GM06990 (cell line): ENCODE measurements around the gene KLF13.

Source experiments
- DNase-seq: peaks from one replicate; pipeline ENCODE4 v3.0.0-alpha.2; 2011; ENCODE audit not compliant: insufficient read length; ENCODE audit errors: extremely low read depth
- H3K27me3 ChIP-seq: replicated peaks from 2 replicates; pipeline ENCODE4 v1.6.0; 2011; ENCODE audit warnings: low read length; ENCODE audit not compliant: control insufficient read depth, insufficient read depth
- H3K36me3 ChIP-seq: 2 replicates; pipeline ENCODE4 v1.5.1; 2011; ENCODE audit warnings: low read length; ENCODE audit not compliant: control insufficient read depth, insufficient read depth
- H3K4me3 ChIP-seq: replicated peaks from 2 replicates; pipeline ENCODE4 v1.5.1; 2011; ENCODE audit warnings: low read depth, mild to moderate bottlenecking, control low read depth, low read length
- TF ChIP-seq, protein P1 (sequence below): IDR thresholded peaks from 2 replicates; pipeline ENCODE4 v1.5.1; 2011; ENCODE audit warnings: low read length, control low read depth, mild to moderate bottlenecking, inconsistent platforms; ENCODE audit not compliant: insufficient read depth, poor library complexity, severe bottlenecking

Gene KLF13

DNA sequence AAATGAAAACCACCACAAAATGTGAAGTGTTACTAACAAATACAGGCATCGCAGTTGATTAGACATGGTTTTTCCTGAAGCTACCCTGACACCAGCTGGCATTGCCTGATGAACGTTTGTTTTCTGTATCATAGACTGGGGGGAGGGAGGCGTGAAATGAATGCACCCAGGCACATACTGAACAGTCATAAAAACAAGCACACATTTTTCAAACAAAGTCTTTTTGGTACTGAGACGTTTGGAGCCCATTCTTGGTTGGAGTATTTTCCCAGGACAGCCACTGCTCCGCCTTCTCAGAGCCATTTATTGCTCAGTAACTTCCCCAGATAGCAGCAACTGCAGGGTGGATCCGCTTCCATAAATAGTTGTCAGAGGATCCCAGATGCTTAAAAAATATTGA lies 52.4 kb downstream of the KLF13 start:
- TF ChIP-seq, protein P1, sequence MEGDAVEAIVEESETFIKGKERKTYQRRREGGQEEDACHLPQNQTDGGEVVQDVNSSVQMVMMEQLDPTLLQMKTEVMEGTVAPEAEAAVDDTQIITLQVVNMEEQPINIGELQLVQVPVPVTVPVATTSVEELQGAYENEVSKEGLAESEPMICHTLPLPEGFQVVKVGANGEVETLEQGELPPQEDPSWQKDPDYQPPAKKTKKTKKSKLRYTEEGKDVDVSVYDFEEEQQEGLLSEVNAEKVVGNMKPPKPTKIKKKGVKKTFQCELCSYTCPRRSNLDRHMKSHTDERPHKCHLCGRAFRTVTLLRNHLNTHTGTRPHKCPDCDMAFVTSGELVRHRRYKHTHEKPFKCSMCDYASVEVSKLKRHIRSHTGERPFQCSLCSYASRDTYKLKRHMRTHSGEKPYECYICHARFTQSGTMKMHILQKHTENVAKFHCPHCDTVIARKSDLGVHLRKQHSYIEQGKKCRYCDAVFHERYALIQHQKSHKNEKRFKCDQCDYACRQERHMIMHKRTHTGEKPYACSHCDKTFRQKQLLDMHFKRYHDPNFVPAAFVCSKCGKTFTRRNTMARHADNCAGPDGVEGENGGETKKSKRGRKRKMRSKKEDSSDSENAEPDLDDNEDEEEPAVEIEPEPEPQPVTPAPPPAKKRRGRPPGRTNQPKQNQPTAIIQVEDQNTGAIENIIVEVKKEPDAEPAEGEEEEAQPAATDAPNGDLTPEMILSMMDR, result no peak
- Histone ChIP-seq H3K27me3 (no peaks in the 10 kb centered on the region), H3K4me3 (no peak overlapping the region), H3K36me3 (peaks cover 8% of the 10 kb centered on the region)
- DNase-seq, result no peak

DNA sequence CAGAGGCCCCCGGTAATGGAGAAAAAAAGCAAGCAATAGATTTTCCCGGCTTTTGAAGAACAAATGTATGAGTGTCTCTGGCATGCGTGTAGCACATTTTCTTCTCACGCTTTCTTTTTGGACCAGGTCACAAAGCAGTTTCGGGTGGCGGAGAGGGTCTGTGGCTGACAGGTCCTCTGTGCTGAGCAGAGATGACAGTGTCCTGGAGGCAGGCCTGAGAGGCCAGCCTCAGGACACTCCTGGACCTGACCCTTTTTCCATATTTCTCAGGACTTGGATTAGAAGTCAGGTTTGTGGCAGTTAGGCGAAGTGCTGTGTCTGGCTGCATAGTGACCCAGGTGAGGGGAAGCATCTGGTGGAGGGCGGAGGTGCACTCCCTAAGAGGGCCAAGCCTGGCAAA lies 52.9 kb downstream of the KLF13 start:
- H3K27me3 ChIP-seq, result no peaks in the 10 kb centered on the region
- peaks cover 6% of the 10 kb centered on the region for H3K36me3 ChIP-seq
- DNase-seq, result no peak
- H3K4me3 ChIP-seq, result no peak overlapping the region
- TF ChIP-seq, protein P1, result no peak

DNA sequence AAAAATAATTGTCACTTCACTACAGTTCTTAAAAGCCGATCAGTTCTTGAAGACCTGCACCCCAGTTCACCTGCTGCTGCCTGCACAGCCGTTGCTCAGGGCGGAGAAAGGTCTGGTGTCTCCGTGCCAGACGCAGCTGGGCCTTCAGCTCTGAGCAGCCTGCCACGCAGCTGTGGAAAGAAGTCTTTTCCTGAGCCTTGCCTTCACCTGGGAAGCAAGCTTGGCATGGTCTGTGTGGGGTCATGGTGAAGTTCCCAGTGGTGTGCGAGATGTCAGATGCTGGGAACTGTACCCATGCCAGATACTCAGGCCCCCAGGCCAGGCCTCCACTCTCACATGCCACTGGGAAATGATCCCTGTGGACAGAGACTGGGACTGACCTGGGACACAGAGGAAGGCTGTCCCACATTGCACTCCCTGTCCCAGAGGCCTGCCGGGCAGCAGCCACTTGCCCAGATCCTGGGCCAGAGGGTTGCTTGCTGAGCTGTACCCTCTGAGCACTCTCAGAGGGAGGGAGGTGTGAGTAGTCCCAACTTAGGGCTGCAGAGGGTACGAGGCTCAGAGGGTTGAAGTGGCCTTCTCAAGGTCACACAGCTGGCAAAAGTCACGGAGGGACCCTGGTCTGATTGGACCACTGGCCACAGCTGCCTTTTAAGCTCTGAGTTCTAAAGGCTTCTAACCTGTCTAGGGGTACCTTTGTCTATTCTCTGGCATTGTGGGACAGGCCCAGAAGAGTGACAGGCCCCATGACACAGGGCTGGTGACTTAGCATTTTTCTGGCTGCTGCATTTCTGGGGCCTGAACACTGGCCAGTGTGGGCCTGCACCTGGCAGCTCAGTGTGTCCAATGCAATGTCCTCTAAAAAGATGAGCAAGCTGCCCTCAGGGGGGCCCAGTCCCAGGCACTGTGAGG lies 55.4 kb downstream of the KLF13 start:
- H3K36me3 ChIP-seq, result peaks cover 4% of the 10 kb centered on the region
- H3K27me3 ChIP-seq, result no peaks in the 10 kb centered on the region
- TF ChIP-seq, protein P1, result no peak
- no peak overlapping the region for H3K4me3 ChIP-seq
- DNase-seq, result no peak

DNA sequence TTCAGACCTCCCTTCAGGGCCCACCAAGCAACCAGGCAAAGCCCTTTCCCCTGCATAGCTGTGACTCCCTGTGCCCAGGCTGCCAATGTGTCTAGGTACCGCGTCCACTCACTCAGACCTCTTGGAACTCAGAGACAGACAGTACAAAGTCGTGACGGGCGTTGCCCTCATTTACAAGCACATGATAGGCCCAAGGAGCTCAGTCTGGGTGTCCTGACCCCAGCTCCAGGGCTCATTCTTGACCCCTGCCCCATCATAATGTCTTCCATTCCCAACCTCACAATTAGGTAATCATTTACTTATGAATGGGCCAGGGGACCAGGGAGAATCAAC lies 56.0 kb downstream of the KLF13 start:
- H3K36me3 ChIP-seq, result peaks cover 4% of the 10 kb centered on the region
- H3K4me3 ChIP-seq, result no peak overlapping the region
- TF ChIP-seq, protein P1, result no peak
- DNase-seq, result no peak
- H3K27me3 ChIP-seq, result no peaks in the 10 kb centered on the region

DNA sequence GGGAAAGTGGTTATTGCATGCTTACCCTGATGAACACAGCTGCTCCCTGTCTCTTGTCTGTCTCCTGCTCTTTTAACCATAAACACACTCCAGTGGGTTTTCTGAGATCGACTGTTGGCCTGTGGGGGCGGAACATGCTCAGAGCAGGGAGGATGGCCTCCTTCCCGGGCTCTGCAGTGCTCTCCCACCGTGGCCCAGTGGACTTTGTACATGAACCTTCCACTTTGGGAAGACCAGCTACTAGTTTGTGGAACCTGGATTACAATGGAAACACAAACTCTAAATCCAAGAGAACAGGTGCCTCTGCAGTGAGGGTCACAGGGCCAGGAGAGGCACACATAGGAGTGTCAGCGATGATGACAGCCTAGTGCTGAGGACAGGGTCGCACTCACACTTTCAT lies 56.5 kb downstream of the KLF13 start:
- TF ChIP-seq, protein P1, result no peak
- no peak for DNase-seq

More for the DNA sequence above, 56.5 kb downstream of the KLF13 start:
- Histone ChIP-seq H3K27me3 (no peaks in the 10 kb centered on the region), H3K4me3 (no peak overlapping the region), H3K36me3 (no peaks in the 10 kb centered on the region; the same call in 1 of the 2 replicates)
